HCT116 (cell line): ENCODE results near the gene ZMYND12. TPM values are rescaled to one million over a fixed set of nuclear protein-coding genes. Genes with fewer than 3 reads are reported as not detected.

Source experiments
- ATAC-seq: fragments of 200-7000 bp; cut with Tn5 transposase; 2 replicates; pipeline ENCODE4 v1.9.1; 2020; ENCODE audit warnings: mild to moderate bottlenecking, moderate library complexity
- BruUV-seq: library from RNA; stranded (reverse); fragments of 400-500 nt; replicated peaks from 2 replicates; lab custom pipeline; 2021; lab: Mats Ljungman, UMichigan
- CTCF ChIA-PET: fragments of 300-600 bp; sonication (Branson Sonifier 250); formaldehyde crosslinking; loops from one replicate; lab custom pipeline; 2021; ENCODE audit warnings: antibody characterized with exemption; lab: Charles Lee
- POLR2A ChIA-PET: fragments of 300-600, 350-600 bp; sonication (Branson Sonifier 250); formaldehyde crosslinking; loops from one replicate; lab custom pipeline; 2021; ENCODE audit warnings: antibody characterized with exemption; lab: Charles Lee
- RAD21 ChIA-PET, 2 experiments: fragments of 300-600 bp; sonication (Branson Sonifier 250); formaldehyde crosslinking; loops; one replicate each; lab custom pipeline; 2023; ENCODE audit warnings: low total read pairs in 2 of 2; ENCODE audit not compliant: uncharacterized antibody in 2 of 2, unreplicated experiment in 2 of 2, low non-redundant PET in 1 of 2; lab: Charles Lee
- DNase-seq: peaks from one replicate; pipeline ENCODE4 v3.0.0-alpha.2; 2010; ENCODE audit warnings: low read depth, low spot score
- H2AFZ ChIP-seq: fragments of 200-600 bp; shearing (Covaris generic), sonication (generic); 2 replicates; pipeline ENCODE4 v1.6.1; 2017; ENCODE audit warnings: low read depth, mixed run types, mixed read lengths, antibody characterized with exemption, low read length; ENCODE audit not compliant: poor library complexity, severe bottlenecking
- H3K27ac ChIP-seq: 2 replicates; pipeline ENCODE4 v1.5.1; 2012; ENCODE audit warnings: low read depth, low read length
- H3K27me3 ChIP-seq: fragments of 200-600 bp; sonication (generic); 2 replicates; pipeline ENCODE4 v1.6.1; 2016; ENCODE audit warnings: mixed run types, low read length, mixed read lengths; ENCODE audit not compliant: insufficient read depth
- H3K36me3 ChIP-seq, 2 experiments: fragments of 200-500 bp in 1 of 2; fragments of 200-600 bp in 1 of 2; sonication (Bioruptor generic) in 1 of 2; sonication (generic) in 1 of 2; 2 replicates each; pipeline versions ENCODE4 v1.5.1 to v1.6.1; 2014 to 2016; ENCODE audit warnings: low read length in 2 of 2, inconsistent platforms in 1 of 2, mixed read lengths in 1 of 2, mixed run types in 1 of 2; ENCODE audit not compliant: insufficient read depth in 2 of 2, control insufficient read depth in 1 of 2
- H3K4me1 ChIP-seq, 2 experiments: fragments of 200-600 bp in 1 of 2; sonication (generic) in 1 of 2; 2 replicates each; pipeline versions ENCODE4 v1.5.1 to v1.6.1; 2012 to 2017; ENCODE audit warnings: low read length in 2 of 2, inconsistent platforms in 1 of 2, mild to moderate bottlenecking in 1 of 2, mixed read lengths in 1 of 2, mixed run types in 1 of 2, moderate library complexity in 1 of 2; ENCODE audit not compliant: insufficient read depth in 2 of 2, control insufficient read depth in 1 of 2
- H3K4me2 ChIP-seq: fragments of 200-600 bp; sonication (generic); 2 replicates; pipeline ENCODE4 v1.6.1; 2017; ENCODE audit warnings: mixed run types, low read length, mixed read lengths
- H3K4me3 ChIP-seq, 2 experiments: fragments of 200-600 bp in 1 of 2; sonication (generic) in 1 of 2; replicated peaks in 1 of 2; 2 replicates each; pipeline ENCODE4 v1.5.1; 2011 to 2016; ENCODE audit warnings: low read length in 2 of 2, control low read depth in 1 of 2, low read depth in 1 of 2, mild to moderate bottlenecking in 1 of 2, mixed read lengths in 1 of 2, mixed run types in 1 of 2
- H3K79me2 ChIP-seq: fragments of 200-600 bp; sonication (generic); 2 replicates; pipeline ENCODE4 v1.6.1; 2017; ENCODE audit warnings: mild to moderate bottlenecking, mixed run types, low read length, moderate library complexity, mixed read lengths; ENCODE audit not compliant: insufficient read depth
- H3K9ac ChIP-seq: fragments of 200-600 bp; sonication (generic); 2 replicates; pipeline ENCODE4 v1.6.1; 2016; ENCODE audit warnings: low read length, mixed read lengths
- H3K9me2 ChIP-seq: fragments of 200-600 bp; sonication (generic), shearing (Covaris generic); 2 replicates; pipeline ENCODE4 v1.6.1; 2017; ENCODE audit warnings: mixed run types, mild to moderate bottlenecking, moderate library complexity; ENCODE audit not compliant: insufficient read depth
- H3K9me3 ChIP-seq, 2 experiments: fragments of 200-500 bp in 1 of 2; fragments of 200-600 bp in 1 of 2; sonication (Bioruptor generic) in 1 of 2; sonication (generic) in 1 of 2; 2 replicates each; pipeline ENCODE4 v1.6.1; 2014 to 2017; ENCODE audit warnings: low read length in 2 of 2, mixed read lengths in 2 of 2, inconsistent platforms in 1 of 2, low read depth in 1 of 2, mild to moderate bottlenecking in 1 of 2, mixed run types in 1 of 2, moderate library complexity in 1 of 2; ENCODE audit not compliant: control insufficient read depth in 1 of 2, insufficient read depth in 1 of 2
- H4K20me1 ChIP-seq: fragments of 200-600 bp; sonication (generic), shearing (Covaris generic); 2 replicates; pipeline ENCODE4 v1.6.1; 2017; ENCODE audit warnings: mixed run types, mild to moderate bottlenecking, moderate library complexity; ENCODE audit not compliant: insufficient read depth
- ATF3 ChIP-seq: IDR thresholded peaks from 2 replicates; pipeline ENCODE4 v1.6.1; 2012
- CBX3 ChIP-seq: IDR thresholded peaks from 2 replicates; pipeline ENCODE4 v1.6.1; 2012; ENCODE audit warnings: low read depth
- CEBPB ChIP-seq: IDR thresholded peaks from 2 replicates; pipeline ENCODE4 v1.6.1; 2012; ENCODE audit warnings: low read depth
- CTCF ChIP-seq, 3 experiments: fragments of 200-600 bp in 1 of 3; sonication (generic) in 1 of 3; IDR thresholded peaks in 2 of 3; conservative IDR thresholded peaks in 1 of 3; 2 replicates each; pipeline ENCODE4 v1.5.1; 2012 to 2017; ENCODE audit warnings: low read depth in 2 of 3, low read length in 2 of 3, antibody characterized with exemption in 1 of 3, borderline replicate concordance in 1 of 3, control low read depth in 1 of 3, mild to moderate bottlenecking in 1 of 3, mixed read lengths in 1 of 3, mixed run types in 1 of 3, moderate library complexity in 1 of 3; ENCODE audit not compliant: insufficient read depth in 1 of 3
- EGR1 ChIP-seq: IDR thresholded peaks from 2 replicates; pipeline ENCODE4 v1.6.1; 2012; ENCODE audit warnings: low read depth
- ELF1 ChIP-seq: IDR thresholded peaks from 2 replicates; pipeline ENCODE4 v1.6.1; 2012; ENCODE audit warnings: low read depth, borderline replicate concordance
- EZH2 ChIP-seq: fragments of 200-600 bp; sonication (generic); IDR thresholded peaks from 2 replicates; pipeline ENCODE4 v1.6.1; 2017; ENCODE audit warnings: antibody characterized with exemption, mixed run types
- FOSL1 ChIP-seq: IDR thresholded peaks from 2 replicates; pipeline ENCODE4 v1.6.1; 2012; ENCODE audit warnings: low read depth
- POLR2A ChIP-seq: IDR thresholded peaks from 2 replicates; pipeline ENCODE4 v1.7.0; 2011; ENCODE audit warnings: borderline replicate concordance; ENCODE audit not compliant: insufficient read depth, insufficient read length; ENCODE audit errors: extremely low read depth
- POLR2AphosphoS5 ChIP-seq: IDR thresholded peaks from 2 replicates; pipeline ENCODE4 v1.6.1; 2011; ENCODE audit warnings: mild to moderate bottlenecking, low read depth, low read length, moderate library complexity
- RAD21 ChIP-seq: IDR thresholded peaks from 2 replicates; pipeline ENCODE4 v1.6.1; 2012; ENCODE audit warnings: low read depth, mild to moderate bottlenecking
- SIN3A ChIP-seq: IDR thresholded peaks from 2 replicates; pipeline ENCODE4 v1.6.1; 2012; ENCODE audit warnings: low read depth
- SP1 ChIP-seq: IDR thresholded peaks from 2 replicates; pipeline ENCODE4 v1.6.1; 2012; ENCODE audit warnings: low read depth
- TCF7L2 ChIP-seq: IDR thresholded peaks from 2 replicates; pipeline ENCODE4 v1.7.0; 2011; ENCODE audit warnings: borderline replicate concordance, inconsistent platforms; ENCODE audit not compliant: insufficient read depth, insufficient read length; ENCODE audit errors: extremely low read depth
- YY1 ChIP-seq: IDR thresholded peaks from 2 replicates; pipeline ENCODE4 v1.6.1; 2011; ENCODE audit warnings: low read length, low read depth, moderate library complexity, mild to moderate bottlenecking; ENCODE audit not compliant: insufficient replicate concordance; ENCODE audit errors: extremely low read depth
- ZBTB33 ChIP-seq: IDR thresholded peaks from 2 replicates; pipeline ENCODE4 v1.6.1; 2011; ENCODE audit warnings: mild to moderate bottlenecking, low read length, moderate library complexity; ENCODE audit not compliant: insufficient replicate concordance; ENCODE audit errors: extremely low read depth
- ZFX ChIP-seq: fragments of 450-650 bp; IDR thresholded peaks from 2 replicates; pipeline ENCODE4 v1.6.1; 2017
- ZNF274 ChIP-seq: fragments of 200-500 bp; sonication (Bioruptor generic); IDR thresholded peaks from 2 replicates; pipeline ENCODE4 v1.6.1; 2014; ENCODE audit warnings: mild to moderate bottlenecking, low read depth, low read length, inconsistent platforms
- intact Hi-C: fragments of 100-400 bp; cut with micrococcal nuclease; formaldehyde crosslinking; loops from 2 replicates; pipeline ENCODE4 v1.10.0; 2022
- total RNA-seq: library from RNA; stranded (reverse); gene quantifications from one replicate; pipeline ENCODE4 v1.2.1, GENCODE V29; 2021; ENCODE audit not compliant: unreplicated experiment
- TF ChIP-seq, protein P1 (sequence below): IDR thresholded peaks from 2 replicates; pipeline ENCODE4 v1.6.1; 2012; ENCODE audit warnings: low read depth

ZMYND12 gene
- total RNA-seq, 1 experiment from 2014 or later: 0.25 TPM

DNA sequence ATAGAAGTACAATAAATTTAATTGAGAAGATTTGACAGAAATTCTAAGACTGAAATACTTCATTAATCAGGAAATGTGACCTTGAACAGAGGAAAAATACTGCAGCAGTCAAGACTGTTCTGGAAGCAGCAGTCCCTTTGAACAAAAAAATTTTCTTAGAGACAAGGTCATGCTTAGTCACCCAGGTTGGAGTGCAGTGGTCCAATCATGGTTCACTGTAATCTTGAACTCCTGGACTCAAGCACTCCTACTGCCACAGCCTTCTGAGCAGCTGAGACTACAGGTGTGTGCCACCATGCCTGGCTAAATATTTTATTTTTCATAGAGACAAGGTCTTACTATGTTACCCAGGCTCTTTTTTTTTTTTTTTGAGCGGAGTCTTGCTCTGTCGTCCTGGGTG lies 5.4 kb upstream of the ZMYND12 start:
- H3K9me2 ChIP-seq: no peaks in the 10 kb centered on the region
- no TSS peak for BruUV-seq
- H3K4me1 ChIP-seq: peaks cover 4 to 21% of the 10 kb centered on the region in 2 experiments; a peak in 3 of 4 replicates
- CTCF ChIA-PET: no interaction called here
- H2AFZ ChIP-seq: no peak overlapping the region
- intact Hi-C loops: no loop called here
- peaks cover 18% of the 10 kb centered on the region for H3K79me2 ChIP-seq
- TF ChIP-seq POLR2A (no peak), ATF3 (no peak), ZNF274 (no peak), CTCF (IDR thresholded peaks at IDR 0.05 in 2 of 3, conservative IDR thresholded peaks at IDR 0.05 in 1 of 3; ENCODE audit: borderline replicate concordance in 1 of 3, insufficient read depth in 1 of 3, low read depth in 2 of 3, low read length in 2 of 3) (no peak), SP1 (no peak), YY1 (no peak), CBX3 (no peak), RAD21 (no peak), SIN3A (no peak), EZH2 (no peak), CEBPB (no peak), EGR1 (no peak), ZBTB33 (no peak), ZFX (no peak), ELF1 (no peak), POLR2AphosphoS5 (no peak), TCF7L2 (no peak), FOSL1 (no peak)
- TF ChIP-seq, protein P1, sequence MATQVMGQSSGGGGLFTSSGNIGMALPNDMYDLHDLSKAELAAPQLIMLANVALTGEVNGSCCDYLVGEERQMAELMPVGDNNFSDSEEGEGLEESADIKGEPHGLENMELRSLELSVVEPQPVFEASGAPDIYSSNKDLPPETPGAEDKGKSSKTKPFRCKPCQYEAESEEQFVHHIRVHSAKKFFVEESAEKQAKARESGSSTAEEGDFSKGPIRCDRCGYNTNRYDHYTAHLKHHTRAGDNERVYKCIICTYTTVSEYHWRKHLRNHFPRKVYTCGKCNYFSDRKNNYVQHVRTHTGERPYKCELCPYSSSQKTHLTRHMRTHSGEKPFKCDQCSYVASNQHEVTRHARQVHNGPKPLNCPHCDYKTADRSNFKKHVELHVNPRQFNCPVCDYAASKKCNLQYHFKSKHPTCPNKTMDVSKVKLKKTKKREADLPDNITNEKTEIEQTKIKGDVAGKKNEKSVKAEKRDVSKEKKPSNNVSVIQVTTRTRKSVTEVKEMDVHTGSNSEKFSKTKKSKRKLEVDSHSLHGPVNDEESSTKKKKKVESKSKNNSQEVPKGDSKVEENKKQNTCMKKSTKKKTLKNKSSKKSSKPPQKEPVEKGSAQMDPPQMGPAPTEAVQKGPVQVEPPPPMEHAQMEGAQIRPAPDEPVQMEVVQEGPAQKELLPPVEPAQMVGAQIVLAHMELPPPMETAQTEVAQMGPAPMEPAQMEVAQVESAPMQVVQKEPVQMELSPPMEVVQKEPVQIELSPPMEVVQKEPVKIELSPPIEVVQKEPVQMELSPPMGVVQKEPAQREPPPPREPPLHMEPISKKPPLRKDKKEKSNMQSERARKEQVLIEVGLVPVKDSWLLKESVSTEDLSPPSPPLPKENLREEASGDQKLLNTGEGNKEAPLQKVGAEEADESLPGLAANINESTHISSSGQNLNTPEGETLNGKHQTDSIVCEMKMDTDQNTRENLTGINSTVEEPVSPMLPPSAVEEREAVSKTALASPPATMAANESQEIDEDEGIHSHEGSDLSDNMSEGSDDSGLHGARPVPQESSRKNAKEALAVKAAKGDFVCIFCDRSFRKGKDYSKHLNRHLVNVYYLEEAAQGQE: no peak
- H3K27me3 ChIP-seq: no peaks in the 10 kb centered on the region
- no peak overlapping the region for H3K27ac ChIP-seq
- ATAC-seq (no peak), DNase-seq (no peak)
- RAD21 ChIA-PET: no interaction called here
- peaks cover 19 to 22% of the 10 kb centered on the region in 2 experiments; a peak in 3 of 4 replicates for H3K36me3 ChIP-seq
- H3K4me2 ChIP-seq: no peak overlapping the region
- POLR2A ChIA-PET: no interaction called here
- H3K9ac ChIP-seq: no peak overlapping the region
- no peak overlapping the region for H3K4me3 ChIP-seq
- no peaks in the 10 kb centered on the region for H3K9me3 ChIP-seq
- H4K20me1 ChIP-seq: no peaks in the 10 kb centered on the region
